ENCODE measurements around the gene SUPT3H. TPM values are rescaled to one million over a fixed set of nuclear protein-coding genes. Genes with fewer than 3 reads are reported as not detected.

The SUPT3H gene
- total and polyA plus RNA-seq, 7 experiments from 2014 or later, result 8.0 to 16.0 (median 12.7) TPM

DNA sequence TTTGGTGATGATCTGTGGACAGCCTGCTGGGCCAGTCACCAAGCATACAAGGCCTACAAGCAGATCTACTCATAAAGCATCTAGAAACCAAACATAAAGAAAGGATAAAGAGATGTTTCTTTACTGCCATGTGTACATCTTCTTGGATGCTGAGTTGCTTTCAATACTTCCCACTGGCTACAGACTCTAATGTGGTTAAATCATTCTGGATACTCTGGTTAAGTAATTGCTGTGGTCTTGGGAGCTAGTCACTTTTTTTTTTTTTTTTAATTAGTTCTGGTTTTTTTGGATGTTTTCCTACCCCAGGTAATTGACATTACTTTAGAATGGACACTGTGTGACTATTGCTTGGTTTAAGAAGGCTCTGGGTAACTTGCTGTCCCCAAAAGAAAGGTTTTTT, 265.0 kb downstream of the SUPT3H start:
- Histone ChIP-seq H3K4me1 (ENCODE audit: control insufficient read depth in 2 of 2, insufficient read depth in 2 of 2, low read length in 2 of 2) (peaks cover 5% of the 10 kb centered on the region in 2 donors), H3K4me3 (ENCODE audit: low read length) (no peak overlapping the region), H3K9me3 (ENCODE audit: control insufficient read depth in 2 of 3, low read length in 3 of 3) (no peaks in the 10 kb centered on the region), H3K27me3 (ENCODE audit: control insufficient read depth in 2 of 2, insufficient read depth in 2 of 2, low read length in 2 of 2) (no peaks in the 10 kb centered on the region), H3K27ac (ENCODE audit: low read depth, low read length) (no peak overlapping the region), H3K36me3 (ENCODE audit: control insufficient read depth in 2 of 3, insufficient read depth in 3 of 3, low read length in 3 of 3) (no peaks in the 10 kb centered on the region)
- intact Hi-C loops (cut with micrococcal nuclease), result no loop called here
- Mint-ChIP-seq H3K27me3 (no peaks in the 10 kb centered on the region), H3K9me3 (peaks cover 0 to 1% (median 0%) of the 10 kb centered on the region in 11 donors), H3K4me1 (peaks cover 13 to 44% (median 35%) of the 10 kb centered on the region in 7 donors), H3K27ac (no peak overlapping the region), H3K36me3 (peaks cover 0 to 9% (median 0%) of the 10 kb centered on the region in 5 donors), H3K4me3 (no peak overlapping the region)
- DNase-seq (no peak), ATAC-seq (no peak)
- POLR2A ChIA-PET, result no interaction called here
- CTCF ChIA-PET, result no interaction called here

DNA sequence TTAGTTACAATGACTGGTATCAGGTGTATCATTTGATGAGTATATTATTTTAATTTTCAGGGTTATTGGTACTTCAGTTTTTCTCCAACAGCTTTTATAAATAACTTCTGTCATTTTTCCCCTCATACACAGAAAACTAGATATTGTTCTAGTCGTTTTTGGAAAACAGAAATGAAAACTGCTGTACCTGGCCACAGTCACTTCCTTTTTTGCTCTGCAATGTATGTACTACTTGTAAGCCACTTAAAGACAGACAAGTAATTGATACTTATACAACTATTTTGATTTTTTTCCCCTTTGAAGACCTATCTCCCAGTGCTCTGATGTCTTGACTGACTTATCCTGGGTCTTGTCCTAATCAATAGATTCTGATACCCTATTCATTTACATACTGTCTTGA, 268.2 kb downstream of the SUPT3H start:
- Histone ChIP-seq H3K9me3 (ENCODE audit: control insufficient read depth in 2 of 3, low read length in 3 of 3) (no peaks in the 10 kb centered on the region), H3K4me1 (ENCODE audit: control insufficient read depth in 2 of 2, insufficient read depth in 2 of 2, low read length in 2 of 2) (no peaks in the 10 kb centered on the region), H3K36me3 (ENCODE audit: control insufficient read depth in 2 of 3, insufficient read depth in 3 of 3, low read length in 3 of 3) (no peaks in the 10 kb centered on the region), H3K27ac (ENCODE audit: low read depth, low read length) (no peak overlapping the region), H3K4me3 (ENCODE audit: low read length) (no peak overlapping the region), H3K27me3 (ENCODE audit: control insufficient read depth in 2 of 2, insufficient read depth in 2 of 2, low read length in 2 of 2) (no peaks in the 10 kb centered on the region)
- ATAC-seq (no peak), DNase-seq (no peak)
- intact Hi-C loops (cut with micrococcal nuclease), result no loop called here
- Mint-ChIP-seq H3K27ac (peak overlapping the region in 1 of 9 donors; percentile 21), H3K4me3 (peak overlapping the region in 1 of 10 donors; percentile 12), H3K9me3 (peaks cover 0 to 1% (median 0%) of the 10 kb centered on the region in 11 donors), H3K36me3 (peaks cover 0 to 7% (median 0%) of the 10 kb centered on the region in 5 donors), H3K27me3 (no peaks in the 10 kb centered on the region), H3K4me1 (peaks cover 3 to 21% (median 14%) of the 10 kb centered on the region in 7 donors)
- ChIA-PET CTCF (no interaction called here), POLR2A (no interaction called here)

DNA sequence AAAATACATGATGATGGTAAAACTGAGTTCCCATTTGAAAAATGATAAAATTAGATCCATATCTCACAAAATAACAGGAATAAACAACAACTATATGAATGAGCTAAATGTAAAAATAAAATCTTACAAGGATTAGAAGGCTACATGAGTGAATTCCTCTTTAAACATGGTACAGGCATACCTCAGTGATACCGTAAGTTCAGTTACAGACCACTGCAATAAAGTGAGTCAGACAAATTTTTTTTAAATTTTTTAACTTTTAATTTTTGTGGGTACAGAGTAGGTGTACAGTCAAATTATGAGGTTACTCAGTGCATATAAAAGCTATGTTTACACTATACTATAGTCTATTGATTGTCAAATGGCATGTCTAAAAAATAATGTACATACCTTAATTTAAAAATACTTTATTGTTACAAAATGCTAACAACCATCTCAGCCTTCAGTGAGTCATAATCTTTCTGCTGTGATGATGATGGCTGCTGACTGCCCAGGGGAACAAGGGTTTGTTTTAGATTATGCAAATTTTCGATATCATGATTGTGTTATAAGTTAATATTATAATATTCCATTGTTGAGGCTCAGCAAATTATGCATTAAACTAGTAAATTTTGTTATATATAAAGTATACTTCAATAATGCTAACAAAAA, 272.4 kb downstream of the SUPT3H start:
- no peak for ATAC-seq
- CTCF ChIA-PET, result no interaction called here
- POLR2A ChIA-PET, result no interaction called here
- DNase-seq, result no peak
- Mint-ChIP-seq H3K27ac (no peak overlapping the region), H3K4me1 (peaks cover 3 to 21% (median 14%) of the 10 kb centered on the region in 7 donors), H3K9me3 (no peaks in the 10 kb centered on the region), H3K36me3 (peaks cover 0 to 15% (median 7%) of the 10 kb centered on the region in 5 donors), H3K4me3 (no peak overlapping the region), H3K27me3 (no peaks in the 10 kb centered on the region)
- H3K27me3 ChIP-seq (ENCODE audit: control insufficient read depth in 2 of 2, insufficient read depth in 2 of 2, low read length in 2 of 2), result no peaks in the 10 kb centered on the region
- H3K4me3 ChIP-seq (ENCODE audit: low read length), result no peak overlapping the region
- intact Hi-C loops (cut with micrococcal nuclease), result loop anchor here in 1 of 2 donors (2.0 kb wide), 1 partner anchor 14 kb away; no protein-coding TSS in a partner anchor
- no peaks in the 10 kb centered on the region for H3K36me3 ChIP-seq (ENCODE audit: control insufficient read depth in 2 of 3, insufficient read depth in 3 of 3, low read length in 3 of 3)
- no peak overlapping the region for H3K27ac ChIP-seq (ENCODE audit: low read depth, low read length)
- no peaks in the 10 kb centered on the region for H3K4me1 ChIP-seq (ENCODE audit: control insufficient read depth in 2 of 2, insufficient read depth in 2 of 2, low read length in 2 of 2)
- no peaks in the 10 kb centered on the region for H3K9me3 ChIP-seq (ENCODE audit: control insufficient read depth in 2 of 3, low read length in 3 of 3)

DNA sequence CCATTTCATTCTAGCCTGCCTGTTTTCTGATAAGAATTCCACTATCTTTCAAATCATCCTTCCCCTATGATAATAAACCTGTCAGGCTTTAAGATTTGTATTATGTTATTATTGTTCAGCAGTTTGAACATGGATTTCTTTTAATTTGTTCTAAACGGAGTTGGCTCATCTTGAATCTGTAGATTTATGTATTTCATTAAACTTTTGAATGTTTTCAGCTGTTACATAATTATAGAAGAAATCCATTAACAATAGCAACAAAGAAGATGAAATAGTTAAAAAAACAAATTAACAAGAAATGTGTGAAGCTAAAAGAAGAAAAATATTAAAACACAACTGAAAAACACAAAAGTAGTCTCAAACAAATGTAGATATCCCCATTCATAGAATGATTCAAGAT, 273.3 kb downstream of the SUPT3H start:
- no peak overlapping the region for H3K27ac Mint-ChIP-seq
- H3K4me3 Mint-ChIP-seq, result no peak overlapping the region
- CTCF ChIA-PET, result no interaction called here

DNA sequence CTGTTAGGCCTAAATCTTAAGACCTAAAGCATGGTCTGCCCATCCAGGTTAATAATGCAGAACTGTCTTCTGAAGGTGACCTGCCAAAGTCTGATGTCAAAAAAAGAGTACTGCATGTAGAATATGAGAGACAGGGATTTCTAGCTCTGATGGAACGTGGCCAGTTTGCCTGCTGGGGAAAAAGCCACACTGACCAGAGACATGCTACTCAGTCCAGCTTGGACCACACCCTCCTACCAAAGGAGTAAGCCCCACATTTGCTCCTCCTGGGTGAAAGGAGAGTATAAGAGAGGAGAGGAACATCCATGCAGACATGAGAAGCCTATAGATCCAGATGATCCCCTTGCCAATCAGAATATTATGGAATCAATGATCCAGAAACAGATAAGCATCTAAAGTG, 279.5 kb downstream of the SUPT3H start:
- intact Hi-C loops (cut with micrococcal nuclease), result no loop called here
- Mint-ChIP-seq H3K9me3 (peaks cover 0 to 2% (median 0%) of the 10 kb centered on the region in 11 donors), H3K4me1 (peaks cover 0 to 6% (median 0%) of the 10 kb centered on the region in 7 donors), H3K36me3 (peaks cover 0 to 20% (median 12%) of the 10 kb centered on the region in 5 donors), H3K27me3 (no peaks in the 10 kb centered on the region), H3K4me3 (no peak overlapping the region), H3K27ac (no peak overlapping the region)
- CTCF ChIA-PET, result no interaction called here
- no peaks in the 10 kb centered on the region for H3K36me3 ChIP-seq (ENCODE audit: control insufficient read depth in 2 of 3, insufficient read depth in 3 of 3, low read length in 3 of 3)
- POLR2A ChIA-PET, result no interaction called here
- H3K9me3 ChIP-seq (ENCODE audit: control insufficient read depth in 2 of 3, low read length in 3 of 3), result no peaks in the 10 kb centered on the region
- DNase-seq, result no peak
- no peak overlapping the region for H3K27ac ChIP-seq (ENCODE audit: low read depth, low read length)
- no peaks in the 10 kb centered on the region for H3K27me3 ChIP-seq (ENCODE audit: control insufficient read depth in 2 of 2, insufficient read depth in 2 of 2, low read length in 2 of 2)
- H3K4me3 ChIP-seq (ENCODE audit: low read length), result no peak overlapping the region
- no peak for ATAC-seq
- H3K4me1 ChIP-seq (ENCODE audit: control insufficient read depth in 2 of 2, insufficient read depth in 2 of 2, low read length in 2 of 2), result no peaks in the 10 kb centered on the region

More for the DNA sequence above, 273.3 kb downstream of the SUPT3H start:
- no peaks in the 10 kb centered on the region for H3K4me1 ChIP-seq (ENCODE audit: control insufficient read depth in 2 of 2, insufficient read depth in 2 of 2, low read length in 2 of 2)
- no peak for ATAC-seq
- H3K27ac ChIP-seq (ENCODE audit: low read depth, low read length), result no peak overlapping the region
- POLR2A ChIA-PET, result no interaction called here
- peaks cover 0 to 15% (median 7%) of the 10 kb centered on the region in 5 donors for H3K36me3 Mint-ChIP-seq
- no peaks in the 10 kb centered on the region for H3K9me3 Mint-ChIP-seq
- DNase-seq, result no peak
- H3K9me3 ChIP-seq (ENCODE audit: control insufficient read depth in 2 of 3, low read length in 3 of 3), result no peaks in the 10 kb centered on the region
- intact Hi-C loops (cut with micrococcal nuclease), result loop anchor here in 1 of 2 donors (2.0 kb wide), 1 partner anchor 14 kb away; no protein-coding TSS in a partner anchor
- peaks cover 0 to 13% (median 10%) of the 10 kb centered on the region in 7 donors for H3K4me1 Mint-ChIP-seq
- H3K36me3 ChIP-seq (ENCODE audit: control insufficient read depth in 2 of 3, insufficient read depth in 3 of 3, low read length in 3 of 3), result no peaks in the 10 kb centered on the region
- H3K4me3 ChIP-seq (ENCODE audit: low read length), result no peak overlapping the region
- H3K27me3 Mint-ChIP-seq, result no peaks in the 10 kb centered on the region
- no peaks in the 10 kb centered on the region for H3K27me3 ChIP-seq (ENCODE audit: control insufficient read depth in 2 of 2, insufficient read depth in 2 of 2, low read length in 2 of 2)

DNA sequence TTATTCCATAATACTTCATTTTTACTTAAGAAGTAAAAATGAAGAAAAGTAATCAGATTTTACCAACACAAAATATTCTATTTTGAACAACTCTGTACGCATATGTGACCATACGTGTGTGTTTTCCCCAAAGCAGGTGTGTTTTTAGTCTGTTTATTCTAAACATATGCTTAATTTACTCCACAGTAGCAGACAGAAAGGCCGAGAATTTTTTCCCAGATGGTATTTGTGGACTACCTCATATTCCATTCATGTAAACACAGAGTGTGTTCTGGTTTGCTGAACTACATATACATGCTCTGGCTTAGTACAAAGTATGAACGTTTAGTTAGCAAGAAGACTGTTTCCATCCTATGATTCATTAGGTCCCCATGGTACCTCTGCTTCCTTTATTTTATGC, 282.9 kb downstream of the SUPT3H start:
- Histone ChIP-seq H3K4me1 (ENCODE audit: control insufficient read depth in 2 of 2, insufficient read depth in 2 of 2, low read length in 2 of 2) (no peaks in the 10 kb centered on the region), H3K27me3 (ENCODE audit: control insufficient read depth in 2 of 2, insufficient read depth in 2 of 2, low read length in 2 of 2) (no peaks in the 10 kb centered on the region), H3K9me3 (ENCODE audit: control insufficient read depth in 2 of 3, low read length in 3 of 3) (no peaks in the 10 kb centered on the region), H3K27ac (ENCODE audit: low read depth, low read length) (no peak overlapping the region), H3K36me3 (ENCODE audit: control insufficient read depth in 2 of 3, insufficient read depth in 3 of 3, low read length in 3 of 3) (no peaks in the 10 kb centered on the region), H3K4me3 (ENCODE audit: low read length) (no peak overlapping the region)
- no peak for ATAC-seq
- no peak overlapping the region for H3K4me3 Mint-ChIP-seq
- peaks cover 0 to 6% (median 0%) of the 10 kb centered on the region in 7 donors for H3K4me1 Mint-ChIP-seq
- POLR2A ChIA-PET, result interaction anchor here (0.8 kb wide), 1 partner anchor 414 kb away, joined by 3 read pairs; no protein-coding TSS in a partner anchor
- no peak for DNase-seq
- no peaks in the 10 kb centered on the region for H3K27me3 Mint-ChIP-seq
- intact Hi-C loops (cut with micrococcal nuclease), result no loop called here
- peaks cover 0 to 13% (median 6%) of the 10 kb centered on the region in 5 donors for H3K36me3 Mint-ChIP-seq
- H3K27ac Mint-ChIP-seq, result no peak overlapping the region
- CTCF ChIA-PET, result no interaction called here
- H3K9me3 Mint-ChIP-seq, result peaks cover 0 to 2% (median 0%) of the 10 kb centered on the region in 11 donors

DNA sequence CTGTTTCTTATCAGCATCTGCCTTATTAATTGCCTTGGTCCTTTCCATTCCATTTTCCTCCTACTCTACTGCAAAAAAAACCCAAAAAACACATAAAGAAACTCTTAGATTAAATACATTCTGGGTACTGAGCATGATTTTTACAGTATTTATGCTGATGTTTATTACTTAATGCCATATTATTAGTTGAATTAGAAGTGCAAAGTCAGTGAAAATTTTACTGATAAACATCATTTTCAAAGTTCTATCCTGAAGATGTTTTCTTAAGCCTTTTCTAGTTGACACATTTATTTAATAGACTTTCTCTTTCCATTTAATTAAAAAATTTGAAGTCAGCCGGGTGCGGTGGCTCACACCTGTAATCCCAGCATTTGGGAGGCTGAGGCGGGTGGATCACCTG, 285.6 kb downstream of the SUPT3H start:
- H3K4me1 ChIP-seq (ENCODE audit: control insufficient read depth in 2 of 2, insufficient read depth in 2 of 2, low read length in 2 of 2), result no peaks in the 10 kb centered on the region
- H3K27me3 Mint-ChIP-seq, result no peaks in the 10 kb centered on the region
- H3K9me3 Mint-ChIP-seq, result no peaks in the 10 kb centered on the region
- no peak overlapping the region for H3K27ac Mint-ChIP-seq
- H3K4me3 Mint-ChIP-seq, result no peak overlapping the region
- H3K36me3 ChIP-seq (ENCODE audit: control insufficient read depth in 2 of 3, insufficient read depth in 3 of 3, low read length in 3 of 3), result no peaks in the 10 kb centered on the region
- CTCF ChIA-PET, result no interaction called here
- H3K4me1 Mint-ChIP-seq, result peaks cover 0 to 2% (median 0%) of the 10 kb centered on the region in 7 donors
- intact Hi-C loops (cut with micrococcal nuclease), result no loop called here
- H3K27me3 ChIP-seq (ENCODE audit: control insufficient read depth in 2 of 2, insufficient read depth in 2 of 2, low read length in 2 of 2), result no peaks in the 10 kb centered on the region
- no peak overlapping the region for H3K27ac ChIP-seq (ENCODE audit: low read depth, low read length)
- H3K36me3 Mint-ChIP-seq, result peaks cover 0 to 1% (median 0%) of the 10 kb centered on the region in 5 donors
- H3K4me3 ChIP-seq (ENCODE audit: low read length), result no peak overlapping the region
- H3K9me3 ChIP-seq (ENCODE audit: control insufficient read depth in 2 of 3, low read length in 3 of 3), result no peaks in the 10 kb centered on the region
- POLR2A ChIA-PET, result no interaction called here
- DNase-seq (no peak), ATAC-seq (no peak)

Measured in naive thymus-derived CD4-positive, alpha-beta T cell (primary cell).